NCI-H748 (cell line): Measurements from ENCODE around the gene ZNF407.

Experiments used
- DNase-seq: peaks from one replicate; lab custom pipeline; 2025; ENCODE audit not compliant: unreplicated experiment; lab: John Stamatoyannopoulos, UW

Gene ZNF407

DNA sequence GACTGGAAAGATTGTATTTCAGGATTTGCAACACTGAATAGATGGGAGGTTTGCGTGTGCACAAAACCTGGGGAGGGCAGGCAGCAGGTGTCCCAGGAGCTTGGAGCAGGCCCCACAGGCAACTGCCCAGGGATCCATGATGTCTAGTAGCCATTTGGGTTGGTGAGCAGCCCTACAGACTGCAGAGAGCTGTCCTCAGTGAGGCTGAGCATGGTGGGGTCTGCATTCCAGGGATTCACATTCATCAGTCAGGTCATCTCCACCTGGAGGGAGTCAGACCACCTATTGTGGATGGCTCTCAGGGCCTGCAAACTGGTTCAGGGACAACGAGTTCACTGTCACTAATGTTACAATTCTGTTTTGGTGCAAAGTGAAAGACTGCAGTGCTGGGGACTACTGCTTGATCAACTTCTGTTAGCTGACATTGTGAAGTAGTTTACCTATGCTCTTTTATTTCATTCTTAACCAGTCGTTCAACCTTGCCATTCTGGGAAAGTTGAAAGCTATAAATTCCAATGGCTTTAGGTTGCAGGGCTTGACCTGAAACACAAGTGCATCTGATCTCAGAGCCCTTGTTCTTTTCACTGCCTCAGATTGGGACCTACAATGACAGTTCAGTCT is 222.6 kb downstream of the ZNF407 start:
- DNase-seq, result no peak

DNA sequence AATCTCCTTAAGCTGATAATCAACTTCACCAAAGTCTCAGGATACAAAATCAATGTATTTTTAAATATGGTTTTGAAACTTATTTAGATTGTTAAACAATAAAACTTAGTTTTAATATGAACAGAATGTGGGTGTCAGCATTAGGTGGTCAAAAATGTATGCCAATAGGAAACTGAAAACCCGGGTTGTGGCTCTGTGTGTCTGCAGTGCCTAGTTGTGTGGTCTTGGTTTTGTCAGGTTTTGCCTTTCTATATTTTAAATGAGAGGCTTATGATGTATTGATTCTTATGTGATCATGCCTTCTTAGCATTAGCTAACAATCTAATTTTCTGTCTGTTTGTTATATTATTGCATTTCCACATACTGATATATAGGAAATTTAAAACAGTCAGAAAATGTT is 227.8 kb downstream of the ZNF407 start:
- DNase-seq, result no peak

DNA sequence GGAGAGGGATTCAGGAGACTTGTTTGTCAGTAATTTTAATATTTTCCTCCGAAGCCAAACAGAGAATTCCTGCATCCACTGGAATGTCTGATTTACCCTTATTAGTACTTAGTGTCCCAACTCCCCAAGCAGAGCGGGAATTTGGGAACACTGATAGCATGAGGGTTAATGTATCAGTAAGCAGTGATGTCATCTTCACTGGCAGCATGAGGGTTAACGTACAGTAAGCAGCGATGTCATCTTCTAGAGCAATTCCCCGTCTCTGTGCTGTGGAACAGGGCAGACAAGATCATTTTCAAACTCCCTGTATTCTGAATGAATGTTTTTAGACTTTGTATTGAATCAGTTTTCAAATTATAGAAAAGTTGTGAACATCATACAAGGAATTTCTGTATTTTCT is 228.9 kb downstream of the ZNF407 start:
- no peak for DNase-seq

DNA sequence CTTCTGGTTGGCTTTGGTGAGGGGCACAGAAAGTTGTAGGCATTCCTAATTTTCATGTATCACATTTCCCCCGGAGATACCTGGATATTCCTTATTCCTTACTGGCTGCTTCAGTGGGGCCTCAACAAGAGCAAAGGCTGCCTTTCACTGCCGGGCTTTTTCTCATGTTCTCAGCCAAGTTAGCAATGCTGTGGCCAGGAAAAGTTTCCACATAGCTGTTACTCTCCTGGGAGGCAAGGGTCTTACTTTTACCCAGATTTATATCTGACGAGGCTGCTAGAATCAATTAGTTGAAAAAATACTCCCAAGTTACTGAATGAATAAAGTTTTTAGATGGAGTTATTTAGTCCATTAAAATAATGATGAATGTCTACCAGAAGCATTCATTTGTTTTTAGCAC is 230.5 kb downstream of the ZNF407 start:
- DNase-seq, result no peak

DNA sequence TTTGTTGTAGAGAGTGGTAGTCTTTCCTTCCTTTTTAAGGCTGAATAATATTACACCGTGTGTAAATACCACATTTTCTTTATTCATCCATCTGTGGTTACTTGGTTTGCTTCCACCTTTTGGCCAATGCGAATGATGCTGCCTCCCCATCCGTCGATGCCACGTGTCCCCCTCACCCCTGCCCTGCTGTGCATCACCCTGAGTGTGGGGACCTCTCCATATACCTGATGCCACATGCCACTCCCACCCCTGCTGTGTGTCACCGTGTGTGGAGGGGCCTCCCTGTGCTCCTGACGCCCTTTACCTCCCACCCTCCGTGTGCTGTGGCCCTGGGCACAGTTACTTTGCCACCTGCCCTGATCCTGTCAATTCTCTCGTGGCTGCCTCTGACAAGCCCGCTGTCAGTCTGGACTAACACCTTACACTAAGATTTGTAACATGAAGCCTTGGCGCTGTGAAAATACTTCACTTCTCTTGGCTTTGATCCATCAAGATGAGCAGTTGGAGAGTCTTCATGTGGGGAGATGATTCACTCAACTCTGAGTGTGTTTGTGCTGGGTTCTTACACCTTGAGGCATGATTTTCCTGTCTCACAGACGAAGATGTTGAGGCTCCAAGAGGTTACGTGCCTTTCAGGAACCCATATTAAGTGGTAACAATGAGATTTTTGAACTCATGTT is 234.0 kb downstream of the ZNF407 start:
- no peak for DNase-seq

DNA sequence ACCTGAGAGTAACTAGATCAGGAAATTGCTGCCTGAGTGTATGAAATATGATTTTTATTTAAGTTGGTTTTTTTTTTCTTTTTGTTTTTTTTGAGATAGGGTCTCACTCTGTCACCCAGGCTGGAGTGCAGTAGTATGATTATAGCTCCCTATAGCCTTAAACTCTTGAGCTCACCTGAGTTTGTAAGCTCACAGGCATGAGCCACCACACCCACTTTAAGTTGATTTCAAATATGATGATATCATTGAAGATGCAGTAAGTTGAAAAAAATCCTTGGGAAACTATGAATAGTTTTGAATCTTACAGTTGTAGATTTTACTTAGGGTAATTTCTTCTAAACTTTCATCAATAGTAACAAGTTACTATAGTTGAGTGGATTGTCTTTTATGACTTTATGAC is 234.7 kb downstream of the ZNF407 start:
- DNase-seq, result no peak

DNA sequence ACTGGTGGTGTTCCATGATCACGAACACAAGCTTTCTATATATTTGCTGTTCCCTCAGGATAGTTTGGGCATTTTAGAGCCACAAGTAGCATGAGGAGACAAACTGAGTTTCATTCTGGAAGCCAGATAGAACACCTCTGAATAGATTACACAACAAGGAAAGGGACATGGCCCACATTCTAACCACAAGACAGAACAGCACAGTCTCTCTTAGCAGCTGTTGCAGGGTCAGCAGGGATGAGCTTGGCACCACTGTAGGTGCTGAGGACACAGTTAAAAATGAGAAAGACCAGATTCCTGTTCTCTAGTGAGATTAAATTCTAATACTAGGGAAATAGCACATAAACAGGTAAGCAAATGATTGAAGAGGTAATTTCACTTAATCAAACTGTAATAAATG is 235.3 kb downstream of the ZNF407 start:
- DNase-seq, result no peak

DNA sequence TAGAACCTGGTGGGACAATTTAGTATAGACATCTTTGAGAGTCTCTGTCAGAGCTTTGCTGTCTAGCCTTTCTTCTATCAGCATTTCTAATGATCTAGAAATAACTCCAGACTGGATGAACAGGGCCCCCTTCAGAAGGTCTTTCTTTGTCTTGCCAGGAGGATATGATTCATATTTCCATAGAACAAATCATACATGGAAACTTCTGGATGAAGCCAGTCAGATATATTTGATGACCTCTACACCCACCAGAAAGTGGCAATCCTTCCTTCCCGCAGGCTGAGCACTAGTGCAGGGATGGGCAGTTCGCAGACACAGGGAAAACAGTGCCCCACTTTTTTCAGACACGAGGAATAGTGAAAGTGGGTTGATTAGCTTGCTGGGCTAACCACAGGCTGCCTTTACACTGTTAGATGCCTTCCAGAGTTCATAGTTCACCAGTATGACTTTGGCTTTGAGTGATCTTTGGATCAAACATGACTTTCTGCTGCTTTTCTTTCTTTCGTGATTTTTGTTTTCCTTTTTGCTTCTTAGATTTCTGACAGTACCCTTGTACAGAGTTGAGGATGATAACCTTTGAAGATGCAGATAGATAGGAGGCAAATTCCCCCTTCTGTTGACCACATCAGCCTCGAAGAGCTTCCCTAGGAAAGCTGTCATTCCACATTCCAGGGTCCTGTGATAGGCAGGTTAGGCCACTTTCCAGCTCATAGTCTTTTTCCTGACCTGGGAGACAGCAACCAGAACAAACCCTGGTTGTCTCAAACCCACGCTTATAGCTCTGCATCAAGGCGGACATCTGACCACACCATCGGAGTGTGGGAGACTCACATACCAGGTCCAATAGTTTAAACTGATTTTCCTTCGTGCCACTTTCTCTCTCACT is 237.0 kb downstream of the ZNF407 start:
- DNase-seq, result no peak

DNA sequence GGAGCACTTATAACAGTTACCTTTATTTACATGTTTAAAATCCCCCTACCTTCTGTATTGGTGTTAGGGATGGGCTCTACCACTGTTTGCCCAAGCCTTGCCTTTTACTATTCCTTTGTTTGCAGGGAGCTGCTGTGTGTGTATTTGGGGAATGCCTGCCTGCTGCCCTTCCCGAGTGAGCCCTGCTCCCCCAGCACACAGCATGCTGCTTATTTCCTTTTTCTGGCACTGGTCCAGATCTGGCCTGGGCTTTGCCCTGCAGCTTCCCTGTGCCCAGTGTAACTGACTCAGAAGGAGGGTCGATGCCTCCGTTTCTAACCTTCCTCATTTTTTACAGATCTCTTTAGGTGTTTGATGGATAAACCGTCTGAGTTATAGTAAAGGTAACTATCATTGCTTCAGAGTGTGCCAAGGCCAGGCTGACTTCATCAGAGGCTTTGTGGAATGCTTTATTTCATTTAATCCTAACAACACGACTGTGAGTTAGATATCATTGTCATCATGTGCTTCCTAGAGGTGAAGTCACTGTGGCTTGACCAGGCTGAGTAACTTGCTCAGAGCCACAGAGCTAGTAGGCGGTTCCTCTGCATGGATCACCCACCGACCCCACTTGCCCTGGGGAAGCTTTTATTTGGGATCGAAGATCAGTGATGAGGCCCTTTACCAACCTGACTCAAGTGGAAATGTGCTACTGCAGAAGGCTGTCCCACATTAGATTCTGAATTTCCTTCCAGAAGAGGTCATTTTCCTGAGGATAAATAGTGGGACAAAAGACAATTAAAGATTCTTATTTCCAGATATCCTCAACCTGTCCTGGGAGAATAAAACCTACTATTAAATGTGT is 238.8 kb downstream of the ZNF407 start:
- peak; percentile 98 for DNase-seq

DNA sequence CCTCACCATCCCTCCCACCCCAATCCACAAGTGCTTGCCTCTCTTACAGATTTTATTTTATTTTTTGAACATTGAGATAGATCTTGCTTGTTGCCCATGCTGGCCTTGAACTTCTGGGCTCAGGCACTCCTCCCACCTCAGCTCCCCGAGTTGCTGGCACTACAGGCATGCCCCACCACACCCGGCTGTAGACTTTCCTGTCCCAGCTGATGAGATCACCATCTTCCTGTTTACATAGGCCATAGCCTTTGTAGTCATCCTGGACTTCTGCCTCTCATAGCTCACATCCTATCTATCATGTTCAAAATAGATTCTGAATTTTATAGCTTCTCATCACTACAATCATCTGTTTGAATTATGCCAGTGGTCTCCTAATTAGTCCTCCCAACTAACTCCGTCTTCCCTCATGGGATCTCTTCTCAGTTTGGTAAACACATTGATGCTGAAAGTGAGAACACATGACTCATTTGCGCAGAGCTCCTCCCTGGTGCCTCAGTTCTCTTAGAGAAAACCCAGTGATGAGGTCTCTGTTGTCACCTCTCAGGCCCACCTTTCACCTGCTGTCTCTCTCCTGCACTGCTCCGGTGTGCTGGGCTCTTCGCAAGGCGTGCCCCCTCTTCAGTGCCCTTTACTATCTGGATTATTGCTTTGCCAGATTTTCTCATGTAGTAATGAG is 243.0 kb downstream of the ZNF407 start:
- peak; percentile 32 for DNase-seq

DNA sequence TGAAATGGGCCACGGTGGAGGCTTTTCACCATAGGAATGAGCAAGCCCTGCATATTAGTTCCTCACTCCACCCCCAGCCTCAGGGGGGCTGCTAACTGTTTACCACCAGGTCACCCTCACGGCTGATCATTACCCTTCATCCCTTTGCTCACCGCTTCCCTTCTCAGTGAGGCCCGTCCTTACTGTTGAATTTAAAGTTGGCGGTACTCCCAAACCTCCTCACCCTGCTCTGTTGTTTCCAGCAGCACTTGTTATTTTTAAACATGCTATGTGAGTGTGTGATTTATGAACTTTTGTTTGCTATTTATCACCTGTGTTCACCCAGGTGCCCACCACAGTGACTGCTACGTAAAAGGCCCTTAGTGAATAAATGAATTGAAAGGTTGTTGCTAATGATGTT is 243.6 kb downstream of the ZNF407 start:
- DNase-seq, result peak; percentile 37

DNA sequence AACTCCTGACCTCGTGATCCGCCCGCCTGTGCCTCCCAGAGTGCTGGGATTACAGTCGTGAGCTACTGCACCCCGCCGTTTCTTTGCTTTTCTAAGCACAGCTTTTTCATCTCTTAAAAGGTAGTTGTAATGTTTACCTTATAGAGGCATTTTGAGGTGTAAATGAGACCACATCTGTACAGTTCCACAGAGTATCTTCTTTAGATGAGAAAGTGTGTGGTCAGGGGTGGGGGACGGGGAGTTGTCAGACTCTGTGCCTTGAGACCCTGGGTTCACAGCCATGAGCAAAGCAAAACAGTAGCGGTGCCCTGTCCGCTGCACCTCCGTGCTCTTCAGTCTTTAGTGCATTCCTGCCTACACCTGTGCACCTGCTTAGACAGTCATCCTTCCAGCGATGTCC is 251.6 kb downstream of the ZNF407 start:
- DNase-seq, result no peak

DNA sequence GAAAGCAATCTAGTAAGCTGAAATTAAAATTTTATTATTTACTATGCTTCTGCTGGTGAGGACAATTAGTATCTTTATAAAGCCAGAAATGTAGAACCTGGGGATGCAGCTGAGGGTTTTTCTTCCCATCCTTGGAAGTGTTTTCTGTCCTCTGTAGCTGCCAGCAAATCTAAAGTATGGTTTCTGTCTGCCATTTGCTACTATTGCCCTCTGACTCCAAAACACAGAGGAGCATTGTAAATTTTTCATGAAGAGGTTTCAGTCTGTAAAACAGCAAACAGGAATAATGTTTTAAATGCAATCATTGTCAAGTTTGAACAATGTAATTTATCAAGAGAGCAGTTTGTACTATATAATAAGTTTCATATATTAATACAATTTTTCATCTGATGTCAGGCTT is 258.8 kb downstream of the ZNF407 start:
- no peak for DNase-seq

DNA sequence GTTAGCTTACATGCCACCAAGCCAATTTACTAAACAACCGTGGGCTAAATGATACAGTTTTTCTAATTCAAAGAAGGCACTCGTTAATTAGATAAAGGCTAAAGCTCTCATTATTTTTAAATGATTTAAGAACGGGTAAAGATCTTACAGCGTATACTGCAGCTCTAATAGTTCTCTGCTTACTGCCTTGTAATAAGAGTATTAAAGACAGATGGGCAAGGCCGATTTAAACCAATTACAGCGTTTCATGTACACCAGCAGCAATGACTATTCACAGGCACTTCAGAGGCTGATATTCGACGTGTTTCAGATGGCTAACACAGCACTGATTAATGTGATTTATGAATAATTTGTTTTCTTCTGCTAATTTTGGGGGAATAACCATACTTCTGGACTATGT is 259.3 kb downstream of the ZNF407 start:
- no peak for DNase-seq

DNA sequence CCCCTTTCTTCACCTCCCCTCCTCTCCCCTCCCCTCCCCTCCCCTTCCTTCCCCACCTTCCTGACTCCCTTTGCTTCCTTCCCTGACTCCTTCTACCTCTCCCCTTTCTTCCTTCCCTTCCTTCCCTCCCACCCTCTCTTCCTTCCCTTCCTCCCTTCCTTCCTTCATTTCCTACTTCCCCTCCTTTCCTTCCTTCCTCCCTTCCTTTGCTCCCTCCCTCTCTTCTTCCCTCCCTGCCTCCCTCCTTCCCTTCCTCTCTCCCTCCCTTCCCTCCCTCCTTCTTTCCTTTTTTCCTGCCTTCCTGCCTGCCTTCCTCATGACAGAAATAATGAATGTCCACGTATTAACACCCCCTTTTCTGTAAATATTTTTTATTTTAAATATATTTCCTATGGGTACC is 260.2 kb downstream of the ZNF407 start:
- no peak for DNase-seq

DNA sequence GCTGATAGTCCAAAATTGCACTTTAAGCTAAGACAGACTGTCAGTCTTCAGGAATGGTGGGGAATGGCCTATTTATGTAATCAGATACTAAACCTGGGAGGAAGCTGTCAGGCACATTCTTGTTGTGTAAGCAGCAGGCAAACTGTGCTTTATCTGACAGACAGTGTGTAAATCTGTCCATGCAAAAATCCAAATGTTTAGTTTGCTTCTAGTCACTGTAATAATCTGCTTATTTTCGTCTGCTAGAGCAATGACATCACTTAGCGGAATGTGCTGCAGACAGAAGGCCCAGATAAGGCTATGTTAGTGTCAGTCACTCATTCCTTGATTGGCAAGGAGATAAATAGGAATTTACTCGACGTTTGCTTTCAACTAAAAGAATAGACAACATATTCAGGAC is 263.5 kb downstream of the ZNF407 start:
- no peak for DNase-seq

DNA sequence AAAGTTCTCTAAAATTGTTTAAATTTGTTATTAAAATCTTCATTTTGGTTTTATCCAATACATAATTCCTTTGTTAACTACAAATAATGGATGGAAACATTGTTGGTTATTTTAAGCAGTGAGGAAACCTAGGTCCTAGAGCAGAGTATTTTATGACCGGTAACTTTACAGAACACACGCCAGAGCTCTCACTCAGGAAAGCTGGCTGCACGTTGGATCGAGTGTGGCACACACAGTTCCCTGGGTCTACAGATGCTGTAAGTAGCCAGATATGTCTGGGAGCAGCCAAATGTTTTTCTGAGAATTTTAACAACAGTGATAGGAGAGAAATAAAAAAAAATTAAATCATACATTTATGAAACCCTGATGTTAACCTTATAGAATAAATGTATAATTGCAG is 264.4 kb downstream of the ZNF407 start:
- DNase-seq, result no peak

DNA sequence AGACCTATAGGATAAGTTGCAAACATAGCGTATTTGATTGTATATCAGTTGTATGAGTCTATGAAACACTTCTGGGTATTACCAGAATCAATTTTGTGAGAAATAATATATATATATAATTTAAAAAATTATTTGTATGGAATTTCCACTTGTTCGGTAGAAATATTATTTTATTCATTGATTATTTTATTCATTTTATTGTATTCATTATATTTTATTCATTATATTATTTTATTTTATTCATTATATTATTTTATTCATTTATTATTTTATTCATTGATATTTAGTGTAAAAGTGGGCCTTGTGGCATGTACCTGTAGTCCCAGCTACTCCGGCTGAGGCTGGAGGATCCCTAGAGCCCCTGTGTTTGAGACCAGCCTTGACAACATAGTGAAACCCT is 268.9 kb downstream of the ZNF407 start:
- no peak for DNase-seq

DNA sequence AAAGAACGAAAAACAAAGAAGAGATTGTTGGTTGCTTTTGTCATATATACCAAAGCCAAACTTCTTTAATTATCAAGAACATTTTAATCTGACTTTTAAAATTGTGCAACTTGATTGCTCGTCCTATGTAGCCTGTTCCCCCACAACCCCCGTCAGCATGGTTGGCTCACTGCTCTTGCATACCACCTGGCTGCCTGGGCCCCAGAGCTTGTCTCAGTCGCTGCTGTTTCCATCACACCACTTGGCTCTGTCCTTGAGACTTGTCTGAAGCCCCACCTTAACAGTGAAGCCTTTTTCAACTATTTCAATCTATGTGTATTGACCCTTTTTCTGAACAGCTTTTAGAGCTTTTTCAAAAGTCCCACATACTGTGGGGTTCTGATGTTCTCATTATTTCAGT is 270.8 kb downstream of the ZNF407 start:
- no peak for DNase-seq
